GM18499 (cell line): ENCODE measurements around the gene ZACN.

Experiments
- ATAC-seq: cut with Tn5 transposase; IDR thresholded peaks from one replicate; pipeline ENCODE4 v1.9.1; 2021; ENCODE audit warnings: moderate number of reproducible peaks; ENCODE audit not compliant: insufficient read depth, unreplicated experiment

The ZACN gene

DNA sequence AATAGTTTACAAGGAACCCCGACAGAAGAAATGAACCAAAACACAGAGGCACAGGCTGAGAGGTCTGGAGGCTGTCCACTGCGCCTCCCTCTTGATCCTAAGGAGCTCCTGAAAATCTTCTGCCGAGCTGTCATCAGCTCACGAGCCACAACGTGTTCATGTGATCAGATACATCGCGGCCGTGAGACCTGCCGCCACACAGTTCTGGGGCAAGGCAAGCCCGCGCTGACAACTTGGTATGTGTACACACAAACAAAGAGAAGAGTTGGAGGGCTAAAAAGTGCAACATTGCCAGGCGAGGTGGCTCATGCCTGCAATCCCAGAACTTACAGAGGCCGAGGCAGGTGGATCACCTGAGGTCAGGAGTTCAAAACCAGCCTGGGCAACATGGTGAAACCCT lies 17.0 kb downstream of the ZACN start:
- ATAC-seq, result no peak

DNA sequence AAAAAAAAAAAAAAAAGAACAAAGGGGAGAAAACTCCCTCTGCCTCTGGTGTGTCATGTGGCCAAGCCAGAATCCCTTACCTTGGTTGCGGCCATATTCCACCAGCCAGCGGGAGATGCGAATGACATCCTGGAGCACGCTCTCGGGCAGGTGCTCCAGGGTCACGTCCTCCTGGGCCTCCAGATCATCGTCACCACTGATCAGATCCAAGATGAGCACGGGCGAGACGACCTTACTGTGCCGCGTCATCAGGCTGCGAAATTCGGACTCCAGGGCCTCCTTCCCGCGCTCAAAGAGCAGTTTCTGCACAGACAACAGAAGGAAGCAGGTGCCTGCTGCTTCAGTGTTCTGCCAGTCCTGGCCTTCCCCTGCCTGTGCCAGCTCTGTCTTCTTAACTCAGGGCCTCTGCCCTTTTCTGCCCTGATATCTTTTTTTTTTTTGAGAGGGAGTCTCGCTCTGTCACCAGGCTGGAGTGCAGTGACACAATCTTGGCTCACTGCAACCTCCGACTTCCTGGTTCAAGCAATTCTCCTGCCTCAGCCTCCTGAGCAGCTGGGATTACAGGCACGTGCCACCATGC lies 18.8 kb downstream of the ZACN start:
- ATAC-seq, result no peak

DNA sequence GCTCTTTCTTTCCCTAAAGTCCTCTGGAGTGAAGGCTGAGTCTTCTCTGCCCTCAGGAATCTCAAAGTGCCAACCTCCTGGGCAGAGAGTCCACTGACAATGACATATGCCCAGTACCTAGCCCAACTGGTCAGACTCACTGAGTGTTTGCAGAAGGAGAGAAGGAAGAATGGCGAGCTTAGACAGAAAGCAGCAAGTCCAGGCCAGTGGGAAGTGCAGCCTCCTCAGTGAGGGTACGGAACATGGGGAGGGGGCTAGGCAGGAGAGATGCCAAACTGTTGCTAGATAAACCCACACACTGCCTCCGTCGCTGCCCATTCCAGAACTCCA lies 23.9 kb downstream of the ZACN start:
- ATAC-seq, result no peak

DNA sequence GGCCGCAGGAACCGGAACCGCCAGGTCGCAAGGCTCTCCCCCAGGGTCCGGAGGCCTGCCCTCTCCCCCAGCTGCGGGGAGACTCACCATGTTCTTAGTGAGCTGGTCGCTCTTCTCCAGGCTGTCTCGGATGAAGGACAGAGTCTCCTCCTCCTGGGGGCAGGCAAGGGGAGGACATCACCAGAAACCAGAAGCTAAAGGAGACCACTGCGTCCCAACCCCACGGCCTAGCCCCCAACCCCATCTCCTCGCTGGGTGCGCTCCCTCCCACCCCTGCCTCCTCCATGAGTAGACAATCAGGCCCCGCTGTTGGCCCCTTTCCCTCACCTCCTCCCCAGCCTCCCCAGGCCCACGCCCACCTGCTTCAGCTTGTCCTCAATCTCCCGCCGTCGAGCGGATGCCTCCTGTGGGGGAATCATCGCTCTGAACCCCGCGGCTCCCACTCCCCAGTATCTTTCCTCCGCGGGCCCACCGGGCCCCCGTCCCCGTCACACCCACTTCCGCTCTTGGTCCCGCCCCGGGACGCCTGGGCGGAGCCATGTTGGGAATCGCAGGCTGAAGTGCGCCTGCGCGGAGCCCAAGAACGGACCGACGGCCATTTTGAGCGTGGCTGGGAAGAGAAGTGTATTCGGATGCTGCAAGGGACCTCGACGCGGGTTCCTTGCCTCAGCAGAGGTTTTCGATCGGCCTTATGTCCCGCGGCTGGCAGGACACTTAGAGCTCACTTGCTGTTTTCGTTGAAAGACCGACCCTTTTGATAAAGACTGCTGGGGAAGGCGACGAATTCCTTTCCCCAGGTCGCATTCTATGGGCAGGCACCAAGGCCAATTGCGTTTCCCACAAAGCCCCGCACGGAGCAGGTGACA lies 24.5 kb downstream of the ZACN start, which contains the start of gene EXOC7:
Gene EXOC7, minus strand, starts transcription at position 514 of the 866 bp plus-strand sequence. Its CDS starts 95 bp downstream, at position 419.
- no peak for ATAC-seq

DNA sequence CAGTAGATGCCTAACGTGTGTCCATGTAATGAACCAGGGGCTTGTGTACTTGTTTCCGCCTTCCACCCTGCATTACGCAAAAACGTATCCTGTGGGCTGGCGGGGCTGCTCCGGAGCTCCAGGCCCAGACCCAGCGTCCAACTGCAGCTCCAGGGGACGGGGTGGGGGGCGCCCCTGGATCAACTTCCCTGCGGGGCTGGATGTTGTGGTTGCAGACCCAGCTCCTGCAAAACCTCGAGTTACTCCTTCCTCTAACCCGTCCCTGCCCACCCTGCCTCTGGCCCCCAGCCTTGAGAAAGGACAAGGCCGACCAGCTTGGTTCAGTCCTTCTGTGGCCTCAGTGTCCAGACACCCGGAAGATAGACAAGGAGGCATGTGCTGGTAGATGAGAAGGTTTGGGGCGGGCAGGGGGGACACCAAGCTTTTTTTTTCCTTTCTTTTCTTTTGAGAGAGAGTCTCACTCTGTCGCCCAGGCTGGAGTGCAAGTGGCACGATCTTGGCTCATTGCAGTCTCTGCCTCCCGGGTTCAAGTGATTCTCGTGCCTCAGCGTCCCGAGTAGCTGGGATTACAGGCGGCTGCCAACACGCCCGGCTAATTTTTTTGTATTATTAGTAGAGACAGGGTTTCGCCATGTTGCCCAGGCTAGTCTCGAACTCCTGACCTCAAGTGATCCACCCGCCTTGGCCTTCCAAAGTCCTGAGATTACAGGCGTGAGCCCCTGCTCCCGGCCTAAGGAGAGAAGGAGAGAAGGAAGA lies 25.3 kb downstream of the ZACN start:
- no peak for ATAC-seq

DNA sequence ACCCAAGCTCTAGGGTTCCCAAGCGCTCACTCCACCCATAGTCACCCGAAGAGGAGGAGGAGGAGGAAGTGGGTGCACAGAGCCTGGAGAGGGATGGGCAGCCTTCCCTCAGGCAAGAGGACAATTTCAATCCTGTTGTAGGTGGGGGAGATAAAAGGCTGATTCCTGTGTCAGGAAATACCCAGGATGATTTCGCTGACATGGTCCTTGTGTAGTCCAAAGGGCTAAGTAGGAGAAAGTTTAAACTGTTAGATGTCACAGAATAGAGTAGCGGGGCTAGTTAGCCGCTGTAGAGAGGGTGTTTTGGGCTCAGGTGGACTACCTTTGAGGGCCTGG lies 25.9 kb downstream of the ZACN start:
- no peak for ATAC-seq

DNA sequence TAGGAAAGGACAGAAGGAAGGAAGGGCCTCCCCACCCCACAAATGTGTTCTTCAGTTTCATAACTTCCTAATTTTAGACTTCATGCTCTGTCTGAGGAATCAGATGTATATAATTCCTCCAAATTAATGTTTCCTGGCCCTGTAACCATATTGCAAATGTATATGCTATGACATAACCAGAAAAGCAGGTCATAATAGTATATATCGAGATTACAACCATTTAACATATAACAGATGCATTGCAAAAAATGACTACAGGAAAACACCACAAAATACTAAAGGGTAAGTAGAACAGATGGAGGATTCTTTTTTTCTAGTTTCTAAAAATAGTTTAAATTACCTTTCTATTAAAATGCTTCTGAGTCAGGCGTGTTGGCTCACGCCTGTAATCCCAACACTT lies 27.7 kb downstream of the ZACN start:
- no peak for ATAC-seq

DNA sequence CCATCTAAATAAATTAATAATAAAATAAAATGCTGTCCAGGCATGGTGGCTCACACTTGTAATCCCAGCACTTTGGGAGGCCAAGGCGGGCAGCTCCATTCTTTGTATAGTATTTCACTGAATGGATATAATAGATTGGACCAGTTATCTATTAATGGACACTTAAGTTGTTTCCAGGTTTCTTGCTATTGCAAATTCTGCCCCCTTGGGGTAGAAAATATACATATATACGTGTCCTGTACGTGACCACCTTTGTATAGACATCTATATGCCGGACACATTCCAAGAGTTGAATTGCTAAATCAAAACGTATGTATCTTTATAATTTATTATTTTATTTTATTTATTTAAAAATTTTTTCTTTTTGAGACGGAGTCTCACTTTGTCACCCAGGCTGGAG lies 28.5 kb downstream of the ZACN start:
- ATAC-seq, result no peak

DNA sequence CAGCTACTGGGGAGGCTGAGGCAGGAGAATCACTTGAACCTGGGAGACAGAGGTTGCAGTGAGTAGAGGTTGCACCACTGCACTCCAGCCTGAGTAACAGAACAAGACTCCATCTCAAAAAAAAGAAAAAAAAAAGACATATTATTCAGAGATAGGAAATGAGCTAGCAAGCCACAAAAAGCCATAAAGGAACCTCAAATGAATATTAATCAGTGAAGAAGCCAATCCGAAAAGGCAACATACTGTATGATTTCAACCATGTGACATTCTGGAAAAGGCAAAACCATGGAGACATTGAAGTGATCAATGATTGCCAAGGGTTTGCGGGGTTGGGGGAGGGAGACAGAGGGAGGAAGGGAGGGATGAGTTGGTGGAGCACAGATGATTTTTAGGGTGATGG lies 33.0 kb downstream of the ZACN start:
- ATAC-seq, result no peak

DNA sequence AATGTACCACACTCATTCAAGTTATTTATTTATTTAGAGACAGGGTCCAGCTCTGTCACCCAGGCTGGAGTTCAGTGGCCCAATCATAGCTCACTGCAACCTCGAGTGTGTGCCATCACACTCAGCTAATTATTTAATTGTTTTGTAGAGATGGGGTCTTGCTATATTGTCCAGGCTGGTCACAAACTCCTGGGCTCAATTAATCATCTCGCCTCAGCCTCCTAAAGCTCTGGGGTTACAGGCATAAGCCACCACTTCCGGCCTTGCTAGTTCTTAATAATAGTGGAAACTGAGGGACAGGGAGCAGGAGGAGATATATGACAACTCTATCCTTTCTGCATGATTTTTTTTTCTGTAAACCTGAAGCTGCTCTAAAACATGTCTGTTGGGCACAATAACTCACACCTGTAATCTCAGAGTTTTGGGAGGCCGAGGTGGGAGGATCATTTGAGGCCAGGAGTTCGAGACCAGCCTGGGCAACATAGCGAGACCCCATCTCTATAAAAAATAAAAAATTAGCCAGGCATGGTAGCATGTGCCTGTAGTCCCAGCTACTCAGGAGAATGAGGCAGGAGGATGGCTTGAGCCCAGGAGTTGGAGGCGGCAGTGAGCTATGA lies 36.3 kb downstream of the ZACN start:
- ATAC-seq, result no peak

DNA sequence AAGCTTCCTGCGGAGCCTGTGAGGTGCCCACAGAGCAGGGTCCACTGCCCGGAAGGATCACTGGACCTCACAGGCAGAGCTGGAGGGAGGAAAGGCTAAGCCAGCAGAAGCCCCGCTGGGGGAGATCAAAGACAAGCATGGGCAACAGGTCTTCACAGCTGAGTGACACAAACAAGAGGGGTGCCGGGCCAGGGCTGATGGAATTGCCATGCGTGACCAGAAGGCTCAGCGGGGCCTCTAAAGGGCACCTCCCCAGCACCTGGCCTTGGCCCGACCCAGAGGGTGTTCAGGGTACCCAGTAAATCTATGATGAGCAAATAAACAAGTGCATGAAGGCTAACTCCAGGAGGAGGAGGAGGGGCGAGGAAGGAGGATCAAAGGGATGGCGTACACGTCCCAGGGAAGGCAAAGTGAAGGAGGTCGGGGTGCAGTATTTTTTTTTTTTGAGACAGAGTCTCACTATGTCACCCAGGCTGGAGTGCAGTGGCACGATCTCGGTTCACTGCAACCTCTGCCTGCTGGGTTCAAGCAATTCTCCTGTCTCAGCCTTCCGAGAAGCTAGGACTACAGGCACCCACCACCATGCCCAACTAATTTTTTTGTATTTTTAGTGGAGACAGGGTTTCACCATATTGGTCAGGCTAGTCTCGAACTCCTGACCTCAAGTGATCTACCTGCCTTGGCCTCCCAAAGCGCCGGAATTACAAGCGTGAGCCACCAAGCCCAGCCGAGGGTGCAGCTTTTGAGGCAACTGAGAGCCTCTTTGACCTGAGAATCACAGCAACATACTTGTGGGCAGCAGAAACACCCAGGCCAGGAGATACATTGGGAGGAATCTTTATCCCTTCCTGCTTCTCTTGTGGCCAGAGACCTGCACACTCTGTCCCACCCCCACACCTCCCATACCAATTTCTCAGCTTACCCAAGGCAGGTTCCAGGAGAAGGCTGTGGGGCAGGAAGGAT lies 40.7 kb downstream of the ZACN start:
- ATAC-seq, result no peak

DNA sequence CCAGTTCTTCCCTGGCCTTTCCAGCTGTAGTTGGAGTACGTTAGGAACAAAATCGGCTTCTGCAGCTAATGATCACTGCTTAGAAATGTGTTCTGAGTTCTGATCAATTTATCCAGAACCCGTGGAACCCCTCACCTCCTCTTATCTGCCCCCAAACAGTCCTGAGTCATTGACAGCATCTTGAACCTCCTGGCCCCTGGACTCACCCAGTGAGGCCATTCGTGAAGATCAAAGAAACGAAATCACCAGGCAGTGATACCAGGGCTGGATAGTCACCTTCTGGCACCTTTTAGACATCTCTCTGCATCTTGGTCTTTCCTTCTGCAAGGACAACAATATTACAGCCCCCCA lies 41.7 kb downstream of the ZACN start:
- no peak for ATAC-seq

DNA sequence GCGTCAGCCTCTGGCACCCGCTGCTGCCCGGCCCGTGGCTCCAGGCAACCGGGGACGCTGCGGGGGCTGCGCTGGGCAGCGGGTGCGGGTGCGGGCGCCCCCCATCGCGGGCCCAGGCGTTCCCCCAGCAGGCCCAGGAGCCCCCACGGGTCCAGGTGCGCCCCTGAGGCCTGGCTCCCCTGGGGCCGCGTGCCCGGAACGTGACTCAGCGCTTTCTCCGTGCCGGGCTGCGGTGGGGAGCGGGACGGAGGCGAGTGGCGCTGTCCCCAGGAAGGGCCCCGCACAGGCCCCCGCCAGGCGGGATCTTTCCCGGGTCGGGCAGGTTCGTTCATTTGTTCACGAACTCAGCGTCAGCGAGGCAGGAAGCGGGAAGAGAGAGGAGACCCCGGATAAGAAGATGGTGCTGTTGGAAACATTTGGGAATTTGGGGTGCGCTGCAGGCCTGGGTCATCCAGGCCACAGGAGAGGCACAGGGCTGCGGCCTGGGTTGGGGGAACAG lies 43.0 kb downstream of the ZACN start:
- no peak for ATAC-seq

DNA sequence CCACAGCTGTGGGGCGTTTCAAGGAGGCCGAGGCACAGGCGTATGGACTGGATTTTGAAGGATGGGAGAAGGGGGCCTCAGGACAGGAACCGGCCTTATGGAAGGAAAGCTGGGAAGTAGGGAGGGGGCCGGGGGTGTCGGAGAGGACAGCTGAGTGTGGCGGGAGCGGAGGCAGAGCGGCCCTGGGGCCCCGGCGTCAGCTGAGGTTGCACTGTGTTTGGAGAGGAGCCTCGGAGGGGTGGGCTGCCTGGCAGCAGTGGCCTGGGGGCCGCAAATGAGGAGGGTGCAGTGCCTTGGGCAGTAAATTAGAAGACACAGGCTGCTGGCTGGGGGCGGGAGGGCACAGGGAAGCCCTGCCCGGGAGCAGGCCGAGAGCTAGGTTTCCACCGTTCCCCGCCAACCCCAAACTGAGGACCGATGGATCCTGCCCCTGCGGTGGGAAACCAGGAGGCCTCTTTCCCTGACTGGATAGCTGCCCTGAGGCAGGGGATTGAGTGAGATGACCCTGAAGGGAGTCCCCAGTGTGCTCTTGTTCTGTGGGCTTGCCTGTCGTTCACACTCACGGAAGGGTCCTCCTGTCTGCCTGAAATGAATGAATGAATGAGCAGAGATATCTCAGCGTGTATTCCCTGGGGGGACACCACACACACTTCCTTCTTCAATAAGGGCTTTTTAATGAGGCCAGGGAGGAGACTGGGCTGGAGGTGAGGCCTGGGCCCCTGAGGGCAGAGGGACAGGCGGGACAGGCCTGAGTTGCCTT lies 43.6 kb downstream of the ZACN start:
- no peak for ATAC-seq

DNA sequence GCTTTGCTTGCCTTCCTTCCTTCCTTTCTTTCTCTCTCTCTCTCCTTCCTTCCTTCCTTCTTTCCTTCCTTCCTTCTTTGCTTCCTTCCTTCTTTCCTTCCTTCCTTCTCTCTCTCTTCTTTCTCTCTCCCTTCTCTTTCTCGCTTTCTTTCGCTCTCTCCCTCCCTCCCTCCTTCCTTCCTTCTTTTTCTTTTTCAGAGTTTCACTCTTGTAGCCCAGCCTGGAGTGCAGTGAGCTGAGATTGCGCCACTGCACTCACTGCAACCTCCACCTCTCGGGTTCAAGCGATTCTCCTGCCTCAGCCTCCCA lies 44.2 kb downstream of the ZACN start:
- no peak for ATAC-seq

DNA sequence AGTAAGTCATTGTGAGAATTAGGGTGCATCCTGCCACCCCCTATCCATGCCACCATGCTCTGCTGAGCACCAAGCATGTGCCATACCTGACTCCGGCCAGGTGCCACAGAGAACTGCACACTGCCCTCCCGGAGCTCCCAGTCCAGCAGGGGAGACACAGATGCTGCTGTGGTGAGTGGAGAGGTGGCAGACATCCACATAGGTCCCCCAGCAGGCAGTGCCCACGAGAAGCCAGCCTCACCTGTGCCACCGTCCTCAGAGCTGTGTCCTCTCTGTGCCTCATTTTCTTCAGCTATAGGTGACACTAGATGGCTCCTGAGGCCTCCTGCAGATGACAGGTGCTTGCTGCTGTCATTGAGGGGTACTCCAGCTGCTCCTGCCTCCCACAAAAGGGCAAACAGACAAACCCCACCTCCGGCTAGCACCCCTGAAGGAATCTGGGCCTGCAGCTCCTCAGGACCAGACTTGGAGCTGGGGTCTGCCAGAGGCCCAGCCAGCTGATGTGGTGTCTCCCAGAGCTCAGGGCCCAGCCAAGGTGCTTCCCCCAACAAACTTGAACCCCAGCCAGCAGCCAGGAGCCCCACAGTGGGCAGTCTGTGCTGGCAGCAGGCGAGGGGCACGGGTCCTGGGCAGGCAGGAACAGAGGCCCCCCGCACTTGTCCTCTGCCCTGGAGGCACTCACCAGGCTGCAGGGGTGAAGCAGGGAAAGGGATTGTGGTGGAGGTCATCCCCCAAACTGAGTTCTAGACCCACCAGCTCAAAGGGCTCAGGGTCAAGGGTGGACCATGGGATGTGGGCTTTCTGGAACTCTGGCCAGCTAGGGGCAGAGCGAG lies 45.0 kb downstream of the ZACN start:
- ATAC-seq, result no peak

DNA sequence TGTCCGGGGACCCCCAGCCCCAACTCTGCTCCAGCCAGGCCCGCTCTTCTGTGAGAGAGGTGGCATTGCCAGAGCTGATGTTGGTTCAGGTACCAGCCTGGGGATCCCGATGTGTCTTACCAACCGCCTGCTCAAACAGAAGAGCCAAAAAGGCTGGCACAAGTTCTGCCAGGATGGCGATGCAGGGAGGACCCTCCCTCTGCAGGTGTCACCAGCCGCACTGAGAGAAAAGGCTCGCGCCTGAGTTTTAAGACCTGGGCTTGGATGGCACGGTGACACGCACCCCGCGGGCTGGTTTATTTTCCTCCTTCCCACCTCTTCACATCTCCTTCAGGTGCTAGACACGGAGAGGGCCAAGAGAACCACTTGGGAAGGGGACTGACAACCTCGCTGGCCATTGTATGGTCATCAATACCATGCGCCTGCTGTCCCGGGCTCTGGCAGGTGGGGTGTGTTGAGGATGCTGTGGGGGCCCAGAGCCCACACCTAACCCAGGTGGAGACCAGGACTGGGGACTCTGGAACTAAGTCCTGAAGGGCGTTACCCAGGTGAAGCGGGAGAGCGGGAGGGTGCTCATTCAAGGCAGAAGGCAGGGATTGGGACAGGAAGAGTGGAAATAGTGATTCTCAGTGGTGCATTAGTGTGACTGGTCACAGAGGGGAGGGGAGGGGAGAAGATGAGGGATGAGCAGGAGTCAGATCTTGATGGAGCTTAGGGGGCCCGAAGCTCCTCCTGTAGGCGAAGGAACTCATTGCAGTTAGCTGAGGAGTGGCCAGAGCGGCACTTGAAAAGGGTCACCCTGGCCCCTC lies 45.8 kb downstream of the ZACN start:
- no peak for ATAC-seq

DNA sequence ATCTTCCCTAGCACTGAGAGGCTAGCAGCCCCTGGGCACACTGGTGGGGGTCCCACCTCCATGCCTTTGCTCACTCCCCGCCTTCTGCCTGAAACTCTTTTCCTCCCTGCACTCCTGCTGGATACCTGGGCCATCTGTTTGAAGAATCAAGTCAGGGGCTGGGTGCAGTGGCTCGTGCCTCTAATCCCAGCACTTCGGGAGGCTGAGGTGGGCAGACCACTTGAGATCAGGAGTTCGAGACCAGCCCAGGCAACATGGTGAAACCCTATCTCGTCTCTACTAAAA lies 46.4 kb downstream of the ZACN start:
- ATAC-seq, result no peak
